Stimulated activated naive CD8-positive, alpha-beta T cell treated with anti-CD3 and anti-CD28 coated beads, Interleukin-15, Interleukin-2, amounts not matched to agents 100 ng/mL and 50 ng/mL, for 24 hours (primary cell): ENCODE data around the gene ARRDC5.
"Not testable (repeated sequence)": the region's sequence is repeated elsewhere in the genome, so short reads cannot be mapped to it uniquely, and the experiment has no call there.

ENCODE experiments used
- H3K27ac Mint-ChIP-seq: one replicate; pipeline ENCODE4 v1.8.0; 2021; ENCODE audit warnings: mild to moderate bottlenecking, mixed read lengths
- H3K27me3 Mint-ChIP-seq: one replicate; pipeline ENCODE4 v1.8.0; 2021; ENCODE audit warnings: mixed read lengths
- H3K36me3 Mint-ChIP-seq: one replicate; pipeline ENCODE4 v1.8.0; 2021; ENCODE audit warnings: low read depth, mixed read lengths
- H3K4me1 Mint-ChIP-seq: one replicate; pipeline ENCODE4 v1.8.0; 2021; ENCODE audit warnings: low read depth, mixed read lengths
- H3K4me3 Mint-ChIP-seq: one replicate; pipeline ENCODE4 v1.8.0; 2021; ENCODE audit warnings: mild to moderate bottlenecking, mixed read lengths
- H3K9me3 Mint-ChIP-seq: one replicate; pipeline ENCODE4 v1.8.0; 2021; ENCODE audit warnings: mixed read lengths

Gene ARRDC5

GRCh38 chr19:4902796-4903195 lies at the start of gene ARRDC5:
Gene ARRDC5 (minus strand): TSS chr19:4902896. CDS start chr19:4902825, 71 bp downstream.
- no peaks in the 10 kb centered on the region for H3K9me3 Mint-ChIP-seq
- H3K27ac Mint-ChIP-seq, result peak within 1 kb of the TSS; percentile 15
- no peak within 1 kb of the TSS for H3K4me3 Mint-ChIP-seq
- H3K36me3 Mint-ChIP-seq, result no peaks in the 10 kb centered on the region
- H3K4me1 Mint-ChIP-seq, result peaks cover under 1% of the 10 kb centered on the region
- H3K27me3 Mint-ChIP-seq, result no peaks in the 10 kb centered on the region

- Mint-ChIP-seq H3K36me3 (peaks cover 70% of the 10 kb centered on the region), H3K4me1 (no peaks in the 10 kb centered on the region), H3K9me3 (no peaks in the 10 kb centered on the region), H3K27me3 (no peaks in the 10 kb centered on the region), H3K27ac (no peak overlapping the region), H3K4me3 (no peak overlapping the region)
Observed at GRCh38 chr19:4951656-4952055, 49.0 kb upstream of the ARRDC5 start.

- H3K36me3 Mint-ChIP-seq, result peaks cover 73% of the 10 kb centered on the region
- H3K4me3 Mint-ChIP-seq, H3K27ac Mint-ChIP-seq, H3K9me3 Mint-ChIP-seq, H3K4me1 Mint-ChIP-seq, H3K27me3 Mint-ChIP-seq: not testable (repeated sequence)
Observed at GRCh38 chr19:4950650-4951049, 48.0 kb upstream of the ARRDC5 start.

GRCh38 chr19:4941638-4942169 lies 39.0 kb upstream of the ARRDC5 start:
- not testable (repeated sequence) for H3K27ac Mint-ChIP-seq

GRCh38 chr19:4939466-4939865 lies 36.8 kb upstream of the ARRDC5 start:
- peaks cover 67% of the 10 kb centered on the region for H3K36me3 Mint-ChIP-seq
- H3K27ac Mint-ChIP-seq, result no peak overlapping the region
- H3K4me3 Mint-ChIP-seq, result no peak overlapping the region
- no peaks in the 10 kb centered on the region for H3K9me3 Mint-ChIP-seq
- H3K27me3 Mint-ChIP-seq, result no peaks in the 10 kb centered on the region
- peaks cover 3% of the 10 kb centered on the region for H3K4me1 Mint-ChIP-seq

More at GRCh38 chr19:4941638-4942169, 39.0 kb upstream of the ARRDC5 start:
- H3K36me3 Mint-ChIP-seq, result peaks cover 65% of the 10 kb centered on the region
- H3K4me3 Mint-ChIP-seq, H3K9me3 Mint-ChIP-seq, H3K27me3 Mint-ChIP-seq, H3K4me1 Mint-ChIP-seq: not testable (repeated sequence)

- not testable (repeated sequence) for H3K27ac Mint-ChIP-seq, H3K4me1 Mint-ChIP-seq, H3K9me3 Mint-ChIP-seq, H3K27me3 Mint-ChIP-seq, H3K4me3 Mint-ChIP-seq
- peaks cover 66% of the 10 kb centered on the region for H3K36me3 Mint-ChIP-seq
Observed at GRCh38 chr19:4938461-4938860, 35.8 kb upstream of the ARRDC5 start.

- peaks cover 71% of the 10 kb centered on the region for H3K36me3 Mint-ChIP-seq
- H3K9me3 Mint-ChIP-seq, result no peaks in the 10 kb centered on the region
- no peak overlapping the region for H3K4me3 Mint-ChIP-seq
- peaks cover 3% of the 10 kb centered on the region for H3K4me1 Mint-ChIP-seq
- H3K27me3 Mint-ChIP-seq, result no peaks in the 10 kb centered on the region
- no peak overlapping the region for H3K27ac Mint-ChIP-seq
Observed at GRCh38 chr19:4937060-4937459, 34.4 kb upstream of the ARRDC5 start.

- Mint-ChIP-seq H3K27ac (no peak overlapping the region), H3K4me1 (peaks cover 3% of the 10 kb centered on the region), H3K4me3 (no peak overlapping the region), H3K36me3 (peaks cover 80% of the 10 kb centered on the region), H3K9me3 (no peaks in the 10 kb centered on the region), H3K27me3 (no peaks in the 10 kb centered on the region)
Observed at GRCh38 chr19:4935444-4935843, 32.7 kb upstream of the ARRDC5 start.

GRCh38 chr19:4933528-4933927 lies 30.8 kb upstream of the ARRDC5 start:
- no peak overlapping the region for H3K27ac Mint-ChIP-seq
- H3K4me3 Mint-ChIP-seq, result no peak overlapping the region
- H3K9me3 Mint-ChIP-seq, result no peaks in the 10 kb centered on the region
- H3K4me1 Mint-ChIP-seq, result peaks cover 3% of the 10 kb centered on the region
- no peaks in the 10 kb centered on the region for H3K27me3 Mint-ChIP-seq
- peaks cover 81% of the 10 kb centered on the region for H3K36me3 Mint-ChIP-seq

- Mint-ChIP-seq H3K4me3 (no peak overlapping the region), H3K27me3 (no peaks in the 10 kb centered on the region), H3K4me1 (no peaks in the 10 kb centered on the region), H3K27ac (no peak overlapping the region), H3K9me3 (no peaks in the 10 kb centered on the region), H3K36me3 (peaks cover 73% of the 10 kb centered on the region)
Observed at GRCh38 chr19:4932711-4933110, 30.0 kb upstream of the ARRDC5 start.

- H3K9me3 Mint-ChIP-seq, result no peaks in the 10 kb centered on the region
- no peak overlapping the region for H3K27ac Mint-ChIP-seq
- H3K4me3 Mint-ChIP-seq, result no peak overlapping the region
- H3K27me3 Mint-ChIP-seq, result no peaks in the 10 kb centered on the region
- peaks cover 56% of the 10 kb centered on the region for H3K36me3 Mint-ChIP-seq
- H3K4me1 Mint-ChIP-seq, result peaks cover 2% of the 10 kb centered on the region
Observed at GRCh38 chr19:4930664-4931063, 28.0 kb upstream of the ARRDC5 start.

- peaks cover 7% of the 10 kb centered on the region for H3K4me1 Mint-ChIP-seq
- no peak overlapping the region for H3K4me3 Mint-ChIP-seq
- H3K36me3 Mint-ChIP-seq, result peaks cover 44% of the 10 kb centered on the region
- H3K9me3 Mint-ChIP-seq, result no peaks in the 10 kb centered on the region
- no peak overlapping the region for H3K27ac Mint-ChIP-seq
- no peaks in the 10 kb centered on the region for H3K27me3 Mint-ChIP-seq
Observed at GRCh38 chr19:4929186-4929585, 26.5 kb upstream of the ARRDC5 start.

- H3K9me3 Mint-ChIP-seq, result no peaks in the 10 kb centered on the region
- H3K36me3 Mint-ChIP-seq, result peaks cover 42% of the 10 kb centered on the region
- H3K27ac Mint-ChIP-seq, result no peak overlapping the region
- H3K27me3 Mint-ChIP-seq, result no peaks in the 10 kb centered on the region
- no peak overlapping the region for H3K4me3 Mint-ChIP-seq
- peaks cover 7% of the 10 kb centered on the region for H3K4me1 Mint-ChIP-seq
Observed at GRCh38 chr19:4923276-4923747, 20.6 kb upstream of the ARRDC5 start.

- Mint-ChIP-seq H3K27me3 (no peaks in the 10 kb centered on the region), H3K4me1 (peaks cover 7% of the 10 kb centered on the region), H3K4me3 (no peak overlapping the region), H3K36me3 (peaks cover 46% of the 10 kb centered on the region), H3K9me3 (no peaks in the 10 kb centered on the region), H3K27ac (no peak overlapping the region)
Observed at GRCh38 chr19:4922530-4923275, 20.0 kb upstream of the ARRDC5 start.

GRCh38 chr19:4916292-4917082 lies 13.8 kb upstream of the ARRDC5 start:
- H3K4me1 Mint-ChIP-seq, result peaks cover 54% of the 10 kb centered on the region
- no peaks in the 10 kb centered on the region for H3K27me3 Mint-ChIP-seq
- H3K9me3 Mint-ChIP-seq, result no peaks in the 10 kb centered on the region
- H3K36me3 Mint-ChIP-seq, result peaks cover 76% of the 10 kb centered on the region
- peak overlapping the region; percentile 84 for H3K4me3 Mint-ChIP-seq
- peak overlapping the region; percentile 84 for H3K27ac Mint-ChIP-seq
